ENCODE results near the gene LMOD3.

DNA sequence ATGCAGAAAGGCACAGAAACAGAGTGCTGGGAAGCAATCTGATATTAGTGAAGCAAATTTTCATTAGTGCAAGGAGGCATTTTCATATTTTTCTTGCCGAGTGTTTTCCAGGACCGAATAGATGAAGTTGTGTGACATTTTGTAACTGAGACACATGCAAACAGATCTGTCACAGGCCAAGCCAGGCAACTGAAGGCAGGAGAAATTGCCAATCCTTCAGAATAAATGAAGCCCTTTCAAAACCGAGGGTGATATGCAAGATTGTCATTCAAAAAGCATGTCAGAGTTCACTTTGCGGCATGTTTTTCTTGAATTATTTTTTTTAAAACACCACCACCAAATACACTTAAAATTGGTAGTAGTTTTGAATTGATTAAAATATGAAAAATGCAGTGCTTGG is 6.2 kb downstream of the LMOD3 start:
- TF ChIP-seq, protein P1, sequence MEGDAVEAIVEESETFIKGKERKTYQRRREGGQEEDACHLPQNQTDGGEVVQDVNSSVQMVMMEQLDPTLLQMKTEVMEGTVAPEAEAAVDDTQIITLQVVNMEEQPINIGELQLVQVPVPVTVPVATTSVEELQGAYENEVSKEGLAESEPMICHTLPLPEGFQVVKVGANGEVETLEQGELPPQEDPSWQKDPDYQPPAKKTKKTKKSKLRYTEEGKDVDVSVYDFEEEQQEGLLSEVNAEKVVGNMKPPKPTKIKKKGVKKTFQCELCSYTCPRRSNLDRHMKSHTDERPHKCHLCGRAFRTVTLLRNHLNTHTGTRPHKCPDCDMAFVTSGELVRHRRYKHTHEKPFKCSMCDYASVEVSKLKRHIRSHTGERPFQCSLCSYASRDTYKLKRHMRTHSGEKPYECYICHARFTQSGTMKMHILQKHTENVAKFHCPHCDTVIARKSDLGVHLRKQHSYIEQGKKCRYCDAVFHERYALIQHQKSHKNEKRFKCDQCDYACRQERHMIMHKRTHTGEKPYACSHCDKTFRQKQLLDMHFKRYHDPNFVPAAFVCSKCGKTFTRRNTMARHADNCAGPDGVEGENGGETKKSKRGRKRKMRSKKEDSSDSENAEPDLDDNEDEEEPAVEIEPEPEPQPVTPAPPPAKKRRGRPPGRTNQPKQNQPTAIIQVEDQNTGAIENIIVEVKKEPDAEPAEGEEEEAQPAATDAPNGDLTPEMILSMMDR (IDR thresholded peaks at IDR 0.05; ENCODE audit: insufficient read depth, low read length, poor library complexity, severe bottlenecking), result no peak
- no peak for TF ChIP-seq EZH2phosphoT487 (conservative IDR thresholded peaks at IDR 0.05; ENCODE audit: low read length)
